Activated CD4-positive, alpha-beta T cell treated with anti-CD3 and anti-CD28 coated beads for 48 hours (primary cell): ENCODE results near the gene SCAP.
A peak's percentile ranks its signal among the peaks of the same experiment; 100 is the strongest.
"Not testable (repeated sequence)": the region's sequence is repeated elsewhere in the genome, so short reads cannot be mapped to it uniquely, and the experiment has no call there.

Experiments
- DNase-seq: peaks from one replicate; pipeline ENCODE4 v3.0.0-alpha.2; 2020

SCAP gene

DNA sequence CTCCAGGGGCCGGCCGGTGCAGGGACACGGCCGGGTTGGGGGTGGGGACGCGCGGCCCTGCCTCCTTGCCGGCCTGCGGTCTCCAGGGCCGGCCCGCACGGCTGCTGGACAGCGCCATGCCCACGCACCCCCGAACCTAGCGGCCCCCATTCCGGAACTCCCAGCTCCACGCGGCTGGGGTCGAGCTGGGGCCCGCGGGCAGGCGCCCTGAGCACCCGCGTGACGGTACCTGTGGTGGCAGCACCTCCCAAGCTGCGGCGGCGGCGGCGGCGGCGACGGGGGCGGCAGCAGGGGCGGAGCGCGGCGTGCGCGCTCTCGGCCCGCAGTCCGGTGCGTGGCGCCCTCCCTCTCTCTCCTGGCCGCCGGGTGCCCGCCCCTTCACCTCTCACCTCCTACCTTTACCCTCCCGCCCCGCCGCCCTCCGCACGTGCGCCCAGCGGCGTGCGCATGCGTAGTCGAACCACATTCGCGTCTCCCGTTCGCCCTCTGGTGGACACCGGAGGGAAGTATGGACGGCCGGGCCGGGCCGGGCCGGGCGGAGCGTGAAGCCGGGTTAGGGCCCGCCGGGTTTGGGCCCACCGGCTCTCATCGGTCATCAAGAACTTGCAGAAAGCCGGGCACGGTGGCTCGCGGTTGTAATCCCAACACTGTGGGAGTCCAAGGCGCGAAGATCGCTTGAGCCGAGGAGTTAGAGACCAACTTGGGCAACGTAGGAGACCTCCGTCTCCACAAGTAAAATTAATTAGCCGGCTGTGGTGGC is at the start of gene SCAP:
TSS of gene SCAP (minus strand) at position 372 of the 760 bp plus-strand sequence. CDS start 32,948 bp downstream, outside the sequence.
- peak; percentile 97 for DNase-seq

DNA sequence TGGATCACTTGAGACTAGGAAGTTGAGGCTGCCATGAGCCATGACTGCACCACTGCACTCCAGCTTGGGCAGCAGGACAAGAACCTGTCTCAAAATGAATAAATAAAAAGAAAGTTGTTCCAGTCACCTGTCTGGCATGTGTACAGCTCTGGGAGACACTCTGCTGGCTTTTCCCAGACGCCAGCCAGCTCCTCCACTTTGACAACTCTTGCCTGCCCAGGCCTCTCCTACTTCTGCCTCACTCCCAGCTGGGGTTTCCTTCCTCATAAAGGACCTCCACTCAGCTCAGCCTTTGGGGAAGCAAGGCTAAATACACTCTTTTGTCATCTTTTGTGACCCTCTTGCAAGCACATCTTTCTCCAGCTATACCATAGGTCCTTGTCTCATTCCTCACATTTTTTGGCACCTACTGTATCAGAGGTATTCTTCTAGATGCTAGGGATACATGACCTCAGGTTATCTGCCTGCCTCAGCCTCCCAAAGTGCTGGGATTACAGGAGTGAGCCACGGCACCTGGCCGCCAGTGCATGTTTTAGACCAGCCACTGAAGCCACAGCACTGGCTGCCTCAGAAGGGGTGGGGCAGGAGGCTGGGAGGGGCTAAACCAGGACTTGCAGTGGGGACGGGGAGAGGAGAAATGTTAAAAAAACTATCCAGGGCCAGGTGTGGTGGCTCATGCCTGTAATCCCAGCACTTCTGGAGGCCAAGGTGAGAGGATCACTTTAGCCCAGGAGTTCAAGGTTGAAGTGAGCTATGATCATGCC is 47.8 kb upstream of the SCAP start:
- DNase-seq = no peak

DNA sequence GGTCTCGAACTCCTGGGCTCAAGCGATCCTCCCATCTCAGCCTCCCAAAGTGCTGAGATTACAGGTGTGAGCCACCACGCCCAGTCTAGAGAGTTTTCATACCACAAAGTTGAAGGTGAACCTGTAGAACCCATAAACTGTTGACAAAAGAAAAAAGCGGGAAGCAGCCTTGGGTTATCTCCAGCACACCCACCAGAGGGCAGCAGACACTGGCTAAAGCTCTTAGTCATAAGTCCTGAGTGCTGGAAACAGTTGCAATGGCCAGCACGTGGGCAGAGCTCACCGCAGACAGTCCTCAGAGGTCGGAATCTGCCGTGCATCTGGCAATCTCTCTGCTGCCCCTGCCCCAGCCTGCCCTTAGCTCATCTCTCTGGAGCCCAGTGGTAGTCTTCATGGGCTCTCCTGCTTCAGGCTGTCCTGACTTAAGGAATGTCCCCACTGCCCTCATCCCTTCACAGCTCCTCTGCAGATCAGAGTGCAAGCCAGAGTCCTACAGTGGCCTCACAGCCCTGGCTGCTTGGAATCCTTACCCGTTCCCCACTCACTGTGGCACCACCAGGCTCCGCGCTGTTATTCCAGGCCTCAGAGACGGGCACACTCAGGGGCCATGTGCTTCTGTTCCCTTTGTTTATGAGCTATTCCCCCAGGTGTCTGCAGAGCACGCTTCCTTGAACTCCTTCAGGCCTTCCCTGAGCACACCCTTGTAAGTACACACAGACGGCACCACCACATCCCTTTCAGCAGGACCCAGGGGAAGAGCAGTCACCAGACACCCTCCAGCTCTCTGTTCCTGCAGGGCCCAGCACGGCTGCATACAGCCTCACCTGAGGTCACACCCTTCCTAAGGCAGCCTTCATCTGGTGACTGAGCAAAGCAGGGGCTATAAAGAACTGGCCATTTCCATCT is 46.6 kb upstream of the SCAP start:
- DNase-seq = peak; percentile 86

DNA sequence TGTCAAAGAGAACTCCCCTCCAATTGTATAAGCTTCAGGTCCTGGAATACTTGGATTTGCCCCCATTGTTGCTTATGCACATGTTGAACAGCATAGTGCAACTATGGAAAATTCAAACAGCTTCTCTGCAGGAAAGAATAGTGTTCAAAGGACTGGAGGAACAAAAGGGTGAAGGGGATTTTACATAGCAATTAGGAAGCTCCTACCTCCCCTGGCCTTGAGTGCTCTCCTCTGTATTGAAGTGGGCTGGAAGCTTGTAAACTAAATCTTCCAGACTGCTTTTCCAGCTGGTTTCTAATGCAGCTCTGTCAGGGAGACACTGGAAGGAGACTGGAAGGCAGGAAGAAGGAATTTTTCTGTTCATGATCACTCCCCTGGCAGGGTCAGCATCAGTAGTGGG is 45.0 kb upstream of the SCAP start:
- no peak for DNase-seq

DNA sequence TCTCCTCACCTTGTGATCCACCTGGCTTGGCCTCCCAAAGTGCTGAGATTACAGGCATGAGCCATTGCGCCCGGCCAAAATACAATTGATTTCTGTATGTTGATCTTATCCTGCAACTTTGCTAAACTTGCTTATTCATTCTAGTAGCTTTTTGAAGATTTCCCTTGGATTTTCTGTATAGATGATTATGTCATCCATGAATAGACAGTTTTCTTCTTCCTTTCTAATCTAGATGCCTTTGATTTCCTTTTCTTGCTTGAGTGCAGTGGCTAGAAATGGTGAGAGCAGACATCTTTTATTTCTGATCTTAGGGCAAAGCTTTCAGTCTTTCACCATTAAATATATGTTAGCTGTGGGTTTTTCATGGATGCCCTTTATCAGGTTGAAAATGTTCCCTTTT is 42.2 kb upstream of the SCAP start:
- DNase-seq = no peak

DNA sequence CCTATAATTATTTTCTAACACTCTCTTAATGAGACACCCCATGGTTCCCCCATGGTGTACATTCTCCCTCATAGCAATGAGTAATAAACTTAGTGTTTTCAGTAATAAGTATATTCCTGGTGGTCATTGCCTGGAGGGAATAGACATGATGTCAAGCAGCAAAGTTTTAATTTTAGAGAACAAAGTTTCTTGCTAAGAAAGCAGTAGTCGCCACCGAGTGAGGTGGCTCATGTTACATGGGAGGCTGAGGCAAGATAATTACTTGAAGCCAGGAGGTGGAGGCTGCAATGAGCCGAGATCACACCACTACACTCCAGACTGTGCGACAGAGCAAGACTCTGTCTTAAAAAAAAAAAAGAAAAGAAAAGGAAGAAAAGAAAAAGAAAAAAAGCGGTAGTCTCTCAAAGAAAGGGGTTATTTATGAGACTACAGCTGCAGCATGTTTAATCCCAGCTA is 40.2 kb upstream of the SCAP start:
- DNase-seq = no peak

DNA sequence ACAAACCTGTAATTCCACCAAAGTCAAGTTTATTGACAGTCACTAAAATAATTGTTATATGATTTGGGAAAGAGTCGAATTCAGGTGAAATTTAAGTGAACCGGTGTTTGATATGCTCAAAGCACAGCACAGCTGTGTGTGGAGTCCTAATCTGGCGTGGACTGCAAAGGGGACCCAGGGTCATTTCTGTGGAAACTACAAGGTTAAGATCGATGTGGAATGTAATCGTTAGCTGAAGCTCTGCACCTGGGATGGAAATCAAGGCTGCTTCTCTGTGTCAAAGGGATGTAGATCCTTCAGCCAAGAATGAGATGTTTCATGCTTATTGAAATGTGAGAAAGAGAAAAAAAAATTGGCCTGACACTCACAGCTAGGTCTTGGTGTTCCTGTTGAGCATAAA is 39.4 kb upstream of the SCAP start:
- DNase-seq = no peak

DNA sequence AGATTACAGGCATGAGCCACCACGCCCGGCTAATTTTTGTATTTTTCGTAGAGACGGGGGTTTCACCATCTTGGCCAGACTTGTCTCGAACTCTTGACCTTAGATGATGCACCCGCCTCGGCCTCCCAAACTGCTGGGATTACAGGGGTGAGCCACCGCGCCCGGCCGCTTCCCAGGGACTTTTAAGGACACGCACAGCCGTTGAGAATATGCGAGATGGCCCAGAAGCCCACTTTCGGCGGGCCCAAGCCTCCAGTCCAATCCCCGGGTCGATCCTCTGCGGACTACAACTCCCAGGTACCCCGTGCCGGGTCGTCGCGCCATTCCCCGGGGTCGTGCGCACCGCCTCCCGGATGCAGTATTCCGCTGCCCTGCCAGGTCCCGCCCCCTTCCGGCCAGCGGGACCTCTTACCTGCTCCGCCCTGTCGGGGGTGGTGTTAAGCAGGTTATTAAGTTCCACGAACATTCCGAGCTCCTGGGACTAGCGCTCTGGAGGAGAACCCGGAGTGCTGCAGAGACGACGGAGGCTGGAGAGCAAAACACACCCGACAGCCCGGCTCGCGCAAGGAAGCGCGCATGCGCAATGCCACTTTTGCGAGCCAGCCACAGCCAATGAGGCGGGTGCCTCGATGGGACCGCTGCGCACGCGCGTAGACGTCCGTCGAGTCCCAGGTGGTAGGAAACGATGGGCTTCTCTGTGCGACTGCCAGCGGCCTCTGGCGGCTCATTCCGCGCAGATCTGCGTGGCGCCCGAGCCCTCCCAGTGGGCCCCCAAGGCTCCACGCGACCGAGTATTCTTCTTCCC is 37.6 kb upstream of the SCAP start, which contains the start of gene ELP6:
TSS of gene ELP6 (minus strand) at position 588 of the 805 bp plus-strand sequence. CDS start at position 466, 122 bp downstream.
- DNase-seq = peak; percentile 98

DNA sequence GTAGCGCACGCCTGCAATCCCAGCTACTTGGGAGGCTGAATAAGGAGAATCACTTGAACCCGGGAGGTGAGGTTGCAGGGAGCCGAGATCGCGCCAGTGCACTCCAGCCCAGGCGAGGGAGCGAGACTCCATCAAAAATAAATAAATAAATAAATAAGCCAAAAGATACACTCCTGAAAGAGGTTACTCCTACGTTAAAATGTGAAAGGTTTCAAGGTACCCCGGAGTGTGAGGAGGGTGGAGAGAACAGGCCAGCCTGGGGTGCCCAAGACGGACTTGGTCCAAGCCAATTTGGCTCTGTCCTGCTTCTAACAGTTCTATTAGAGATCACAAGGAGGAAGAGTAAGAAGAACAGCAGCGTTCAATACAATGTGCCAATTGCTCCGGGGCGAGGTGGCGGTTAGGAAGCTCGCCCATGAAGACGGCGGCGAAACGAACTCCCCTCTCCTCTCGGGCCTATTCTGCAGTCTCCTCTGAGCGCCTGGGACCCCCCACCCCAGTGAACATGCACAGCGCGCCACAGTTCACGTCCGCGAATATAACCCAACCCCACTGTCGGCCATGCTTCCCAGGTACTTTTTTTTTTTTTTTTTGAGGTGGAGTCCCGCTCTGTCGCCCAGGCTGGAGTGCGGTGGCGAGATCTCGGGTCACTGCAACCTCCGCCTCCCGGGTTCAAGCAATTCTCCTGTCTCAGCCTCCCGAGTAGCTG is 36.8 kb upstream of the SCAP start:
- DNase-seq = peak; percentile 31

DNA sequence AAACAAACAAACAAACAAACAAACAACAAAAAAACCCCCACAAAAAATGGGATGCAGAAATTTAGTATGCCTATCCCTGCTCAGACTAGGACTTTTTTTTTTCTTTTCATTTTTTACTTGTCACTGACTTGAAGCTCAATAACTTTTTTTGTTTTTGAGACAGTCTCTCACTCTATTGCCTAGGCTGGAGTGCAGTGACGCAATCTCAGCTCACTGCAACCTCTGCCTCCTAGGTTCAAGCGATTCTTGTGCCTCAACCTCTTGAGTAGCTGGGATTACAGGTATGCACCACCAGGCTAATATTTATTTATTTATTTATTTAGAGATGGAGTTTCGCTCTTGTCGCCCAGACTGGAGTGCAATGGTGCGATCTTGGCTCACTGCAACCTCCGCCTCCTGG is 29.5 kb upstream of the SCAP start:
- not testable (repeated sequence) for DNase-seq

DNA sequence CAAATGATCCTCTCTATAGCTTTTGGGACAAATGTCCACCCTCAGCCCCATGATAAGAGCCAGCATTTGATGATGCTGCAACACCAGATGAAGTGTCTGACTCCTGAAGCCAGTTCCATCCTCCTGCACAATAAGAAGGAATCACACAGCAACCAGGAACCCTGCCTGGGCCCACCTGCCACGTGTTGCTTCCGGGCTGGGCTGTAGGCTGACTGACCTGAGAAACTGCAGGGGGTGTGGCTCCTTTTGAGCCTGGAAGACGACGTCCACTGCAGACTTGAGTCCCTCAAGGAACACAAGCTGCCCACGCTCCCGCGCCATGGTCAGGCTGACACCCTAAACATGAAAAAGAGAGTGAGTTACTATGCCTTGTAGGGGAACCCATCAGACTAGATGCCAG is 28.4 kb upstream of the SCAP start:
- DNase-seq = no peak

DNA sequence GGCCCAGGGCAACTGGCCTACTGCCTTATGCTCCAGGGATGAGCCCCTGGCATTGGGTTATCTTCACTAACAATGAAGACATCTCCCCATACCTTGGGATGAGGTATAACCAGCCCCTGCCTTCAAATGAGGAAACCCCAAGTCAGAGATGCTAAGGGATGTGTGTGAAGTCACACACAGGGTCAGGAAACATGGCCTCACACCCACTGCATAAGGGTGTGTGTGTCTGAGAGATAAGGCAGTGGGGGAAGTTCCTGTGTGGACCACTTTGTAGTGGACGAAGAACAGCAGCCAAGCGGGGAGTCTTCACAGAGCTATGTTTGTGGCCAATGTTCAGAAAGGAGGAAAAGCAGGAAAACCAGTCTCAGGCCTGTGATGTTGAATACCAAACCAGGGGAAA is 27.3 kb upstream of the SCAP start:
- no peak for DNase-seq

DNA sequence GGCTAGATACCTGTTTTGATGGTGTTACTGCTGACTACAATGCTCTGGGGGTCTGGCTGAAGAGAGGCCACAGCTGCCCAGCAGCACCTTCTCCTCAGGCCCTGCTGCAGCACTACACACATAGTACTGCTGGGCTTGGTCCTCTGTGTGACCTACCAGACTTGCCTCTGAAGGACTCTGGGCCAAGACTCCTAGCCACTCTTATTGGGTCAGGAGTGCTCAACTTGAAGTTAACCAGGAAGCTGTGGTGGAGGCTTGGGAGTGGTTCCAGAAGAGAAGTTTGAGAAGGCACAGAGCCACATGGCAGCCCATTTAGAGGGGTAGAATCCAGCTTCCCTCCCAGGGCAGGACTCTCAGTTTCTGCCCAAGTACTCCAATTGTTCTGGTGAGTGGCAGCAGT is 21.2 kb upstream of the SCAP start:
- no peak for DNase-seq

DNA sequence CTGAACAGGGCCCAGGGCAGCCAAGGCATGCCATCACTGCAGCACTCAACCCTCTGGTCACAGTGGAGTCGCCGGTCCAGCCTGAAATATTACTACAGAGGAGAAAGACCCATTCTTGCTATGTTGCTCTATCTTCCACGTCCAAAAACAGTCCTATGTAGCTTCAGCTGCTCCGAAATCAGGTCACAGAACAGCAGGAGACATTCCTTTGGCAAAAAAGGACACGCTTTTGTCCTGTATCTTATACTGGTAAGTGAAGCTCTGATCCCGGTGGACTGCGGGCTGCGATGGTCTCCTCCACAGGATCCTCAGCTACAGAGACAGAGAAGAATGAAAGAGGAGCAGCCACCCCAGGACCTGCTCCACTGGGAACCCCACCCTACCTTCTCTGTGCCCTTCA is 20.1 kb upstream of the SCAP start:
- DNase-seq = no peak

DNA sequence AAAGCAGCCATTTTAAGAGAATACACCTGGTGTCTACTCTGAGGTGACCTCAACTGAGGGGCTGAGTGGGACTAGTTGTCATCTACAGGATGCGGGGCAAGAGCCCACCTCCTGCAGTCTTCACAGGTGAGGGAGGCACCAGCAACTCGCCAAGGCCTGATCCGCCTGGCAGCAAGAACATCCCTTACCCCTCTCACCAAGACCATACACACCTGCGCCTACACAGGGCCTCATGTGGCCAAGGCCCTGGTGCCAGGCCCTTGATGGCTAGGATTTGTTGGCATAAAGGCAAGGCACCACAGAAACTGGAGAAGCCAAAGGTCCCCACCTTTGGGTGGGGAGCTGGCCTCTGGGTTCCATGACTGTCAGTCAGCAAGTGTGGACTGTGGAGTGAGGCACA is 19.4 kb upstream of the SCAP start:
- no peak for DNase-seq

DNA sequence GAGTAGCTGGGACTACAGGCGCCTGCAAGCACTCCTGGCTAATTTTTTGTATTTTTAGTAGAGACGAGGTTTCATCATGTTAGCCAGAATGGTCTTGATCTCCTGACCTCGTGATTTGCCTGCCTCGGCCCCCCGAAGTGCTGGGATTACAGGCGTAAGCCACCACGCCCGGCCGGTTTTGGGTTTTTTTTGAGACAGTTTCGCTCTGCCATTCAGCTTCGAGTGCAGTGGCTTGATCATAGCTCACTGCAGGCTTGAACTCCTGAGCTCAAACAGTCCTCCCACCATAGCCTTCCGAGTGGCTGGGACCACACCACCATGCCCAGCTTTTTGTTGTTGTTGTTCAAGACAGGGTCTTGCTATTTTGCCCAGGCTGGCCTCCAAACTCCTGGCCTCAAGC is 16.0 kb upstream of the SCAP start:
- no peak for DNase-seq

DNA sequence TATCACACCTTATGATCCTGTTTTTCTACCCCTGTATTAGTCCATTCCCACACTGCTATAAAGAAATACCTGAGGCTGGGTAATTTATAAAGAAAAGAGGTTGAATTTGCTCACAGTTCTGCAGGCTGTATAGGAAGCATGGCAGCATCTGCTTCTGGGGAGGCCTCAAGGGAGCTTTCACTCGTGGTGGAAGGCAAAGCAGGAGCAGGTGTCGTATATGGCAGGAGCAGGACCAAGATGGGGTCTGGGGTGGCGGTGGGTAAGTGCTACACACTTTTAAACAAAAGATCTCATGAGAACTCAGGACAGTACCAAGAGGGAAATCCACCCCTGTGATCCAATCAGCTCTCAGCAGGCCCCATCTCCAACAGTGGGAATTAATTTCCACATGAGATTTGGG is 15.4 kb upstream of the SCAP start:
- no peak for DNase-seq

DNA sequence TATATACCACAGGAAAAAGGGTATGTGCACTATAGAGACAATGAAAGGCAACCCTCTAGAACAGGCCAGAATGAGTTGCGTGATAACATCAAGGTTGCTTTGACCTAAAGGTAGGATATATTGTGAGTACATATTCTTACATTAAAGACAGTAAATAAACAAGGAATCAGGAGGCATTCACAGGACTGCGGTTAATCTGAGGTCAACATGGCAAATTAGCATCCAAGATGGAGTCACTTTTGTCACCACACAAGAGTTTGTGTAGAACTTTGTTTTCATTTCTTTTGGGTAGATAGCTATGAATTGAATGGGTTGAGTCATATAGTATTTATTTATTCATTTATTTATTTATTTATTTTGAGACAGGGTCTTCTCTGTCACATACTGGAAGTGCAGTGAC is 11.5 kb upstream of the SCAP start:
- DNase-seq = no peak

DNA sequence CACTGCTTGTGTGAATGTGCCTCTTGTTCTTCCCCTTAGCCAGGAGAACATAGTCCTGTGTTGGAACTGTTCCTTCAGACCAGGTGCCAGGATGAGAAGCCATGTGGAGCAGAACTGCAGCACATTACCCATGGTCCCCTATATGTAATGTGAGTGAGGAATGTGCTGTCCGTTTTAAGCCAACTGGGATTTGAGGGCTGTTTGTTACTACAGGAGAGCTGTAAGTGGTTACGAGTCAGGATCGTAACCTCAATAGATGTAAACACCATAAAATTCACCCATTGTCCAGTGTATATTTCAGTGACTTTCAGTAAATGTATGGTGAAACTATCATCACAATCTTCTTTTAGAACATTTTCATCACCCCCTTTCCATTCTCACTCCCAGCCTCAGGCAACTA is 10.1 kb upstream of the SCAP start:
- DNase-seq = no peak

DNA sequence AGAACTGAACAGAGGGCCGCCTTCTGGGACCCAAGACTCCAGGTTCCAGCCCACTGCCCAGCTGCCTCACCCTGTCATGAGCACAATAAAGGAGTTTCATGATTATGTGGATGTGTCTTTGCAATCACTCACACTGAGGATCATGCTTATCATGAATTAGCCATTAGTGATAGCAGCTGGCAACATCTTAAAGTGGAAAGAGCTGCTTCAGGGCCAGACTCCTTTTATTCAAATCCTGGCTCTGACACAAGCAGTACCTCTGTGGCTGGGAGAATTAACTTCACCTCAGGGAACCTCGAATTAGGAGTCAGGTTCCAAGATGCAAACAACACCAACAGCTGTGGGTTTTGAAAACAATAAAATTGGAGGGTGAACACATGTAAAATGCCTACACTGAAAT is 6.6 kb upstream of the SCAP start:
- DNase-seq = no peak

DNA sequence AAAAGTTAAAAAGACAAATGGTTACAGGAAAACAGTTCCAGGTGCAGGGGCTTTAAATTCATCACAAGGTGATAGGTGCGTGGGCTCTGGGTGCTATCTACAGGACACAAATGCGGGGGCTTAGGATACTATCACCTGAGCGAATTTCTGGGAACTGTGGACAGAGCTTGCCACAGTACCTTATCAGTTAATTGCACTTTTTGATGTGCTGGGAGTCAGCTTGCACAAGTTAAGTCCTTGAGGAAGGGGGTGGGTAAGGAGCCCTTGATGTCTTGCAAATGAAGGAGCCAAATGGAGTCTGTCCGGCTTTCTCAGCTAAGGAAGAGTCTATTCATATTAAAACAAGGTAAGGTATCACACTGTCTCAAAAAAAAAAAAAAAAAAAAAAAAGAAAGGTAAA is 6.0 kb upstream of the SCAP start:
- not testable (repeated sequence) for DNase-seq

DNA sequence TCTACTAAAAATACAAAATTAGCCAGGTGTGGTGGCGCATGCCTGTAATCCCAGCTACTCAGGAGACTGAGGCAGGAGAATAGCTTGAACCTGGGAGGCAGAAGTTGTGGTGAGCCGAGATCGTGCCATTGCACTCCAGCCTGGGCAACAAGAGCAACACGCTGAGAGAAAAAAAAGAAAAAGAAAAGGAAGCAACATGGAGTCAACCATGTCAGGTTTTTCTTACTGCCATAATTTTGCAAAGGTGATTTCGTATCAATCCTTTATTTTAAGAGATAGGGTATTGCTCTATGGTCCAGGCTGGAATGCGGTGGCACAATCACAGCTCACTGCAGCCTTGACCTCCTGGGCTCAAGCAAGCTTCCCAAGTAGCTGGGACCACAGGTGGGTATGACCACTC is 4.5 kb upstream of the SCAP start:
- DNase-seq = not testable (repeated sequence)
